Dermis microvascular lymphatic vessel endothelial cell (primary cell): ENCODE measurements around the gene MRNIP. TPM values are rescaled to one million over a fixed set of nuclear protein-coding genes. Genes with fewer than 3 reads are reported as not detected.
A peak's percentile ranks its signal among the peaks of the same experiment; 100 is the strongest.

ENCODE experiments used
- DNase-seq, 2 donors: peaks; one replicate each; pipeline versions ENCODE4 v3.0.0 to v3.0.0-alpha.2; 2010; ENCODE audit warnings: low read depth in 2 of 2
- total RNA-seq: library from RNA; depleted of rRNA; stranded (reverse); fragments of >200 nt; gene quantifications from 2 replicates; pipeline ENCODE4 v1.2.1, GENCODE V29; 2014

The MRNIP gene, protein sequence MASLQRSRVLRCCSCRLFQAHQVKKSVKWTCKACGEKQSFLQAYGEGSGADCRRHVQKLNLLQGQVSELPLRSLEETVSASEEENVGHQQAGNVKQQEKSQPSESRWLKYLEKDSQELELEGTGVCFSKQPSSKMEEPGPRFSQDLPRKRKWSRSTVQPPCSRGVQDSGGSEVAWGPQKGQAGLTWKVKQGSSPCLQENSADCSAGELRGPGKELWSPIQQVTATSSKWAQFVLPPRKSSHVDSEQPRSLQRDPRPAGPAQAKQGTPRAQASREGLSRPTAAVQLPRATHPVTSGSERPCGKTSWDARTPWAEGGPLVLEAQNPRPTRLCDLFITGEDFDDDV
- total RNA-seq: 4.2 and 4.8 TPM in 2 replicates

DNA sequence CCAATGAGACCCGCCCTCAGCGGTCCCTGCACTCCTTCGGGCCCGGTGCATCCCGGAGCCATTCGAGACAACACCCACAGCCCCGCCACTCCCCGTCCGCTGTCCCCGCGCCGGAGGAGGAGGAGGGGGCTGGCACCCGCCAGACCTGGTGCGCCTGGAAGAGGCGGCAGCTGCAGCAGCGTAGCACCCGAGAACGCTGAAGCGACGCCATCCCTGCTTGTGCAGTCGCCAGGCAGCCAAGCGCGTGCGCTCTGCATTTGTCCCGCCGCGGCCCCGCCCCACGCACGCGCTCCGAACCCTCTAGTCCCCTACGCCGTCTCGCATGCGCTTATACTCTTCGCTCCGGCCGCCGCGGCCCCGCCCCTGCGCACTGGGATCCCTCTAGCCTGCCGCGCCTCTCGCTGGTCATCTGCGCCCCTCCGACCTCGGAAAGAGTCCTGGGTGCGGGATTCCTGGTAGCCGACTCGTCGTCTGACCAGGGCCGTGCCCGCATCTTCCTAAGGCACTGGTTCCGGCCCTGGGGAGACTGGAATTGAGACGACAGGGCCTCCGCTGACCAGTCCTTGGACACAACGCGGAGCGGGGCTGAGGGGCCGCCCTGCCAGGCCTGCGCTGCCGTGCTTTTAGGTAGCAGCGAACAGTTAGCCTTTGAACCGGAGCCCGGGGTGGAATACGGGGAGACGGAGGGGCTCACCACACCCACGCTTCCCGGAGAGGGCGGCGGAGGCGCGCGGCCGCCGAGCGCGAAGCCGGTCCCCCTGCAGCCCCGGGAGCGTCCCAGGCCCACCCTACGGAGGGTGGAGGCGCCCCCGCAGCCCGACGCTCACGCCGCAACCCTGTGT lies at the start of gene MRNIP:
Gene MRNIP (minus strand): TSS at position 232 of the 842 bp plus-strand sequence. CDS start 21 bp downstream, at position 211.
- peak; percentile 82 to 96 for DNase-seq

DNA sequence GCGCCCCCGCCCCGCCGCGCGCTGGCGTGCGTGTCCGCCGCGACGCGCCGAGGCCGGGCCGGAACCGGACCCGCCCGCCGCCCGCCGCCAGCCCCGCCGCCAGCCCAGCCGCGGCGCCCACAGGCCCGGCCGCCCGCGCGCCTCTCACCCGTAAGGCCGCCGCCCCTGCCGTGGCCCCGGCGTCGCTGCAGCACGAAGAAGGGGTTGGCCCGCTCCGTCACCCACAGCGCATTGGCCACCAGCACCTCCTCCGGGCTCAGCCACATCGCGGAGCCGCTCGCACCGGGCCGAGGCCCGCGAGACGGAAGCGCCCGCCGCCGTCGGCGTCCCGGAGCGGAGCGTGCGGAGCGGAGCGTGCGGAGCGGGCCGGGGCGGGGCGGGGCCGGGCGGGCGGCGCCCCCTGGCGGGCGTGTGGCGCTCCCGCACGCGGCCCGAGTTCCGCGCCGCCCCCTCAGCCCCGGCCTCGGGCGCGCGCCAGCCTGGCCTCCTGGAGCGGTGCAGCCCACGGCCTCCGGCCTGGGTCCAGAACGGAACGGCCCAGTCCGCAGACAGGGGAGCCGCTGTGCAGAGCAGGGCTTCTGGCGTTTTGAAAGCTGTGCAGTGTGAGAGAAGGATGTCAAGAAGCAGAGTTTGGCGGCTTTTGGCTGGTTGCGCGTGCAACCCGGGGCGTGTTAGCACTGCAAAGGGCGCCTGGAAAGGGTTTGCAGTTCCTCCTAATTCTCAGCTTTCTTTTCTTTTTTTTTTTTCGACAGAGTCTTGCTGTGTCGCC lies 49.1 kb upstream of the MRNIP start, which contains the start of gene TBC1D9B:
Gene TBC1D9B (minus strand): TSS at position 342 of the 769 bp plus-strand sequence. CDS start 76 bp downstream, at position 266.
- DNase-seq: peak in 1 of 2 donors; percentile 67

GRCh38 chr5:179906795-179907555 lies 48.4 kb upstream of the MRNIP start:
- peak in 1 of 2 donors; percentile 23 for DNase-seq

DNA sequence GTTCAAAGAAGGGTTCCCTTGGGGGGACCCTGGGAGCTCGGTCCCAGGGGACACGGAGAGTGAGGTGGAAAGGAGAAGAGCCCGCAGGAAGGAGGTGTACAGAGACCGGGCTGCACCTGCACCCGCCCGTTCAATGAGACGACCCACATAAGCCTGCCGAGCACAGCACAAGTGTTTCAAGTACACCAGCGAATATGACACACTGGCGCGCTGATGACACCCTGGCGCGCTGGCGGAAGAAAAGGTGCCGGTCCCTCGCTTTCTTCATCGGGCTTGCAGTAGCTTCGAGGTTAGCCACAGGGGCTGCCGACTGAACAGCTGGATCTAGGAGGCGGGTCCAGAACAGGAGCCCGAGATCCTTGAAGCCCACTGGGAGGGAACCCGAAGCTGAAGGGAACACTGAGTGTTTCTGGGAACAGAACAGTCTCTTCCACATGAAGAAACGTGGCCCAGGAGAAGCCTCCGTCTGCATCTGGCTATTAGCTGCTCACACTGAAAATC lies 47.7 kb upstream of the MRNIP start:
- DNase-seq: no peak

DNA sequence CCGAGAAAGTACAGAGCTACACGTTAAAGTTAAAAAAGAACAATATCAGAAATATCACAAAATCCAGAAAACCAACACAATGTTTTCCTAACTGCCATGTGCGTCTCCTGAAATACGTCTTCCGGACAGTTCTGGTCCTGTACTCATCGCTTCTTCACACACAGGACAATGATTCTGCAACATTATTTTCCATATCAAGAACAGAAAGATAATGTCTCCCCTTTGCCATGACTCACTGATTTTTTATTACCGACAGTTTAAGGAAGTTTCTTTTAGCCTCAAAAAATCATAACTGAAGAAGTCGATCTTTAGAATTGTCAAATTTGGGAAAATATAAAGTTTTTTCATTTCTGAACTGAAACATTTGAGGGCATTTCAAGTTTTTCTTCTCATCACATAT lies 46.5 kb upstream of the MRNIP start:
- DNase-seq: peak in 1 of 2 donors; percentile 53

DNA sequence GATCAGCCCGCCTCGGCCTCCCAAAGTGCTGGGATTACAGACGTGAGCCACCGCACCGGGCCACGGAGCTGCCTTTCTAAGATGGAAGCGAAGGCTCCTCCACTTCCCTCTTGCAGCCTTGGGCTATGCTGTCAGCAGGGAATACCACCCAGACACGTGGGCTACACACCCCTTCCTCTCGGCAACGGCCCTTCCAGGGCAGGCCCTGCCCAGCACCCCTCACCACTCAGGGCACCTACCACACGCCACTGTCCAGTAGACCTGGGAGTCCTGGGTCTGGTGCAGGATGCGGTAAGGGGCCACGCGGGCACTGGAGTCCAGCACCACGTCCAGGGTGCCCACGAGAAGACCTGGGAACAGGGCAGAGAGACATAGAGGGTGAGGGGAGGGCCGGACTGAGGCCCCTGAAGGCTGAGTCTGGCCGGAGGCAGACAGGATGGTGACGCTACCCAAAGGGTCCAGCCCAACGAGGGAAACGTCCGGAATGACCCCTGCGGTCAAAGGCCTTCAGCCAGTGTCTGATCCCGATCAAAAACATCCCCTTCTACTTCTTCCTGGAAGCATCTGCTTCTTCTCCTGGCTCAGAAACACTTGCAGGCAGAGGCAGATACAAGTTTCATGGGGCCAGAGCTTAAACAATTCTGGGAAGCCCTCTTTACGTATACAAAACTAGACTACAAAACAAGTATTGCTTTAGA lies 46.0 kb upstream of the MRNIP start:
- peak in 1 of 2 donors; percentile 58 for DNase-seq

- DNase-seq: no peak
These were observed 44.1 kb upstream of the MRNIP start for GRCh38 chr5:179902763-179903158.

DNA sequence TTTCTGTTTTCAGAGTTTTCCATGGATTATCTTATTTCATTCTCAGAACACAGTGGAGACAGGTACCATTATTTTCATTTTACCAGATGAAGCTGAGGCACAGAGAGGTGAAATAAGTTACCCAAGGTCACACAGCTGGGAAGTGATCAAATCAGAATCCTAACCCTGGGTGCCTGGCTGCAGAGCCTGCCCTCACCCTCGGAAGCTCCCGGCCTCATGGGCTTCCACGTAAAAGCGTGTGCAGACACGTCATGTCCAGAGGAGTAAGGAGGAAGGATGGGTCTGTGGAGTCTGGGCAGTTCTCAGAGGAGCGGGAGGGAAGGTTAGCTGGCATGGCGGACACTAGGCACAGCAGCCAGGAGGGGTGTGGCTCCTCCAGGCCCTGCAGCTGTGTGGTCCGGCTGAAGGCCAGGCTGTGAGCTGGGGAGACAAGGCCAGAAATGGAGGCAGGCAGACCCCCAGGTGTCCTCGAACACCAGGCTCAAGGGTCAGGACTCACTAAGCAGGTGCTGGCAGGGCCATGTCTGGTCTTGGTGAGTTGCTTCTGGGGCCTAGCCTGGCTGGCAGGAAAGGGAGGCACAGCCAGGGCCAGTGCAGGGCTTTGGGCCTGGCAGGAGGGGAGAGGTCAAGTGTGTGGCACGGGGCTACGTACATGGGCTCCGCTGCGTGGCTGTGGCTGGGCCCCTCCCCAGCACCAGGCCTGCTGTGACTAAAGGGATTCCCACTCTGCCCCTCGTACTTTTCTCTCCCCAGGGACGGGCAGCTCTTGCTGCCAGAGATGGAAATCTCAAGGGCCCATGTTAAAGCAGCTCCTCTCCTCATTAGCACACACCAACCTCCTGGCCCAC lies 43.5 kb upstream of the MRNIP start:
- DNase-seq: no peak

DNA sequence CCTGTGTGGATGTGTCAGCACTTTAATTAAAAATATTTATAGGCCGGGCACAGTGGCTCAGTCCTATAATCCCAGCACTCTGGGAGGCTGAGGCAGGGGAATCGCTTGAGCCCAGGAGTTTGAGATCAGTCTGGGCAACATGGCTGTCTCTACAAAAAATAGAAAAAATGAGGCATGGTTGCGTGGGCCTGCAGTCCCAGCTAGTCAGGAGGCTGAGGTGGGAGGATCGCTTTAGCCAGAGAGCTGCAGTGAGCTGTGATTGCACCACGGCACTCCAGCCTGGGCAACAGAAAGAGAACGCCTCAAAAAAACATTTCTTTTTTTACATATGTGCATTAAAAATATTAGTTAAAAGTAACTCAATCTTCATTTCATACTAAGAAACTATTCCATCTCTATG lies 42.8 kb upstream of the MRNIP start:
- no peak for DNase-seq

- no peak for DNase-seq
These were observed 42.1 kb upstream of the MRNIP start for GRCh38 chr5:179900711-179901110.

DNA sequence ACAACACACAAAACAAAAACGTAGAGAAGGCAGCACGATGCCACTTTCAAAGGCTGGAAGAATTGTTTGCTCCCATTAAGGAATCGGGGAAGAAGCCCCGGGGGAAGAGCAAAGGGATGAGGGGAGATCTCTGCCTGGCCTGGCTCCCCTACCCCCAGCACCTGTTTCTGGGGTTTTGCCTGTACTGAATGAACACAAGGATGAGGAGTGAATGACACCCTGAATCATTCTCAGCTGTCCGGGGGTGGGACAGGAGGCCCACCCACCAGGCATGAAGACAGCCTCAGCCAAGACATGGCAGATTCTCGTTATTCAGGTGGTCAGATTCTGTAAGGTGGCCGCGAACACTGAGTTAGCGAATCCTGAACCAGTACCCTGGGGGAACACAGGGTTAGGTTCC lies 41.6 kb upstream of the MRNIP start:
- no peak for DNase-seq

DNA sequence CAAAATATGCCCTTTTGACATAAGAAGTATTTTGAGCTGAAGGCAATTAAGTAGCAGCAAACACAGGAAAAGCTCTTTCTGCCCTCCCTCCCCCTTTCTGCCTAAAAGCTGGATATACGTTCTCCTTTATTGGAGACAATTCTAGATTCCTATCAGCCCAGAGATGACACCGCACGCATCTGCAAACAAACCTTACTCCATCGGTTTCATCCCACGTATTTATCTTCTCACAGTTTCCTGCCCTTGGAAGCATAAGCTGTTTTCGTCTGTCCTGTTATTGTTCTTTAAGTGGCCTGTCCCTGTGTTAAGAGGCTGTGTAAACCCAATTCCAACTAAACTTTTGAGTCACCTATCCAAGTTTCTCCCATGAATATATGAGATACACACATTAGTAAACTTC lies 37.2 kb upstream of the MRNIP start:
- no peak for DNase-seq

DNA sequence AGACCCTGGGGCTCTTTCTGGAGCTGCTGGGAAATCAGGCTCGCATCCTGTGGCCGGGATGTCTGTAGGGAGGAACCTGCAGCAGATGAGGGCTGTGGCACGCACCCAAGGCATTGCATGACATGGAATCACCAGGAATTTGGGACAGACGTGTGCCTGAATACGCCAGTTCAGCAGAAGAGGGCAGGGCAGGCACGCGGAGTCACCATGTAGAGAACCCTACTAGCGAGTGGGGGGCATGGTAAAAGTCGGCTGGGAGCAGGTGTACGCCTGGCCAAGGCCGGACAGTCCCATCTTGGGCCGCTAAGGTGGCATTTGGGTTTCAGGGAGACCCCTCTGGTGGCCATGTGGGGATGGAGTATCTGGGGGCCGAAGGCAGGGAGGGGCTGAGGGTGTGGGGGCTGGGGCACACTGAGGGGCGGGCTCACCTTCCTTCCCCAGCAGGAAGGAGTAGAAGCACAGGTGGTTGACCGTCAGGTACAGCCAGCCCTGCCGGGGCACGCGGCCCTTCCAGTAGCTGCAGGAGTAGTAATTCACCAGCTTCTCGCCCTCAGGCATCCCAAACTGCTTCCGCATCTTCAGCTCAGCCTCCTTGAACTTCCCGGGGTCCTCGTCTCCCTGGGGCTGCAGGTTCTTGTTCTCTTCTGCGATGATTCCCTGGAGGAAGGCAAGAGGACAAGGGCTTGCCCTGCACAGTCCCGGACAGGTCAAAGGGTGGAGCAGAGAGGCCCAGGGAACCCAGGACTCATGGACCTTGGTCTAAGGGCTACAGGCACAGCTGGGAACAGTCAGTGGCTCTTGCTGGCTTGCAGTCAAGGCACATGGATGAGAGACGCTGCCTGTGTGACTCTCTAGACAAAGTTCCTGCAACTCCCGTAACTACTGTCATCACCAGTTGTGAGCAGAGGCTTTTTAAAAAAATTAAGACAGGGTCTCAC lies 35.6 kb upstream of the MRNIP start:
- no peak for DNase-seq

DNA sequence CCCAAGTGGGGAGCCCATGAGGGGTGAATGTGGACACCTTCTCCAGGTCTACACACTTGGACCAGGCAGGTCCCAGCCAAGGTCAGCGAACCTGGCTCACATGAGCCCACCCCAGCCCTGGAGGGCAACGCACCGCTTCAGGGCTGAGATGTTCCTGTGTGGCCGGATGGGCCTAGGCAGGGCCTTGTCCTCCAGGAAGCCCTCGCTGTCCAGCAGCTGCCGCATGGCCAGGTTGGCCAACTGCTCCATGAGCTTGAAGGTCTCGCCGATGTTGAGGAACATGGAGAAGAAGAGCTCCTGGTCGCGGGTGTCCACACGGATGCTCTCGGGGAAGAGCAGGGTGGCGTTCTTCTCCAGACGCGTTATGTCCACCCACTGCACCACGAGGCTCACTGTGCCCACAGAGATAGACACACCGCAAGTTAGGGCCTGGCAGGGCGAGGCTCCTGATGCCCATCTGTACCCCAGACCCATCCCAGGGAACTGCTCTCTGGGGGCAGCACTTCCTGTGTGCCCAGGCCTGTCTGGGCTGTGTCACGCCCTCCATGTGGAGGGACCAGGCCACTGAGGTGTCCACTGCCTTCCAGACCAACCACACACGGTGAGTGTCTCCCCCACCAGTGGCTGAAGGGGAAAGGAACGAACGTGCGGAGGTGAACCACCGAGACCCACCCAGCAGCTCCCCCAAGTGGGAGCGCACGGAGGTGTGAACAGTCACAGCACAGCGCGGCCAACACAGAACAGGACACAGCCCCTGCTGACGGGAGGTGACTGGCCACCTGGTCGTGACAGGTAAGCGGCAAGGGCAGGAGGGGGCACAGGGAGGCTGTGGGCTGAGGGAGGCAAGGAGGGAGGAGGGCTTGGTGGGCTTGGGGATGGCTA lies 34.7 kb upstream of the MRNIP start:
- no peak for DNase-seq

DNA sequence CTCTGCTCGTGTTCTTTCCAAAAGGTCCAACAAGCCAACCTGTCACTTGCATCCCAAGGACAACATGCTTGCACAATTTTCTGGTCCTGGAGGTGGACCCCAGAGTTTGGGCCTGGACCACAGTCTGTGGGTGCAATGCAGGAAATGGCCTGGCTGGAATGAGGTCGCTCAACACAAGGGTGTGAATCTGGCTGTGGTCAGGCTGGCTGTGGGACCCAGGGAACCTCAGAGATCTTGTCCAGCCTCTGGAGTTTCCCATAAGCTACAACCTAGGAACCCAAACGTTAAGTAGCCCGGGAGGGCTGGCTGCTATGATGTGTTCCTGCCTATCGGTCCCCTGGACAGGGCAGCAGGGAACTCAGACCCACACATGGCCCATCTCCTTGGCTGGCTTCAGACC lies 33.6 kb upstream of the MRNIP start:
- no peak for DNase-seq

DNA sequence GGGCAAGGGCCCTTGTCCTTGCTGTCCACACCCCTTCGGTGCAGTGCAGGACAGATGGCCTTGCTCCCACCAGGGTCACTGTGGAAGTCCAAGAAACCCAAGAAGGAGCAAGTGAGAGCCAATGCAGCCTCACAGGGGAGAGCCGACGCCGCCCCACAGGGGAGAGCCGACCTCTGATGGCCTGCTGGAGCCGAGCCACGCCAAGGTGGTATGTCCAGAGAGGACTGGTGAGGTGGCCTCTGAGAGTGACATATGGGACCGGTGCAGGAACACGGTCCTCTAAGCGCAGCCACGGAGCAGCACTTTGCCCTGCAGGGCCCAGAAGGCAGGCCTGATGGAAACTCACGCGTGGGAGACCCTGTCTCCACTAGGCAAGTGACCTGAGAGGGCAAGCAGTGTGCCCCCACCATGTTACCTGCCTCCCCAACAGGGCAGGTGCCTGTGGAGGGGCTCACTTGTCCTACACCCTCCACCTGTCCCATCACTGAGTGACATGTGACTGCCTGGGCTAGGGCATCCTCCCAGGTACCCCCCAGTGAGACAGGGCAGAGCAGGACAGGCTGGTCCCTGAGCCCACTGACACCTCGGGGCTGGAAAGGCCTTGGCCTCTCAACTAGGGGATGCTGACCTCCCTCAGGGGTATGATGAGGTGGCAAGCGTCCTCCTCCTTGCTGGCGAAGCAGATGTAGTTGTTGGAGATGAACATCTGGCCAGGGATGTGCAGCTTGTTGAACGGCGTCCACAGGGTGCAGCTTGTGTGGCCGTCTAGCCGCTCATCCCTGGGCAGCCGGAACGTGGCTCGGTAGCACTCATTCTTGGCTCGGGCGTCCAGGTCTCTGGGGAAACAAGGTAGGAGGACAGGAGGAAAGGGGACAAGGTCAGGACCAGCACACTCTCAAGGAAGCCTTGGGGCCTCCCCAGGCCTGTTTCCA lies 32.4 kb upstream of the MRNIP start:
- DNase-seq: no peak
